Left lung (tissue), 10 donors: ENCODE measurements around the gene ASB5. TPM values are rescaled to one million over a fixed set of nuclear protein-coding genes. Genes with fewer than 3 reads are reported as not detected.

Source experiments
- ATAC-seq: fragments of 200-7000 bp; cut with Tn5 transposase; one replicate; pipeline ENCODE4 v1.9.1; 2020; ENCODE audit warnings: moderate library complexity
- DNase-seq, 4 donors: peaks; one replicate each; pipeline ENCODE4 v3.0.0-alpha.2; 2013 to 2020
- H3K27ac ChIP-seq, 2 donors: fragments of 200-600 bp; sonication (generic) in 1 of 2; one replicate each; pipeline versions ENCODE4 v1.5.0 to v1.8.0; 2020 to 2021
- H3K27me3 ChIP-seq, 2 donors: fragments of 200-600 bp; sonication (generic) in 1 of 2; one replicate each; pipeline versions ENCODE4 v1.5.0 to v1.8.0; 2020 to 2021
- H3K36me3 ChIP-seq, 2 donors: fragments of 200-600 bp; sonication (generic) in 1 of 2; one replicate each; pipeline versions ENCODE4 v1.5.0 to v1.8.0; 2020 to 2021
- H3K4me1 ChIP-seq, 2 donors: fragments of 200-600 bp; one replicate each; pipeline ENCODE4 v1.8.0; 2021
- H3K4me3 ChIP-seq, 2 donors: fragments of 200-600 bp; sonication (generic) in 1 of 2; one replicate each; pipeline versions ENCODE4 v1.5.0 to v1.8.0; 2020 to 2021; ENCODE audit warnings: mild to moderate bottlenecking in 1 of 2
- H3K9me3 ChIP-seq, 2 donors: fragments of 200-600 bp; sonication (generic) in 1 of 2; one replicate each; pipeline versions ENCODE4 v1.5.0 to v1.8.0; 2020 to 2021
- intact Hi-C, 2 donors: fragments of 100-400 bp; cut with DNase I; formaldehyde crosslinking; loops; one replicate each; pipeline versions ENCODE4 v1.11.2 to v1.14.2; 2022
- polyA plus RNA-seq, 6 donors: library from polyadenylated mRNA; unstranded; fragments of 120-200 nt; gene quantifications; one replicate each; pipeline ENCODE4 v1.2.1, GENCODE V29; 2013; ENCODE audit not compliant: insufficient read length in 6 of 6
- total RNA-seq, 2 donors: library from RNA; stranded (reverse); fragmentation: NEBNext Ultra II Directional; extraction: Animal tissue kit (Norgen Biotek cat#: 25700); gene quantifications; one replicate each; pipeline ENCODE4 v1.2.1, GENCODE V29; 2021
- TF ChIP-seq, protein P1 (sequence below), 2 donors: fragments of 200-600 bp; sonication (generic) in 1 of 2; IDR thresholded peaks; one replicate each; pipeline versions ENCODE4 v1.5.0 to v1.8.0; 2021; ENCODE audit warnings: antibody characterized with exemption in 2 of 2
- donor health status: DM: no; HTN: yes; CAD: no.
- donor health status: DM: no; HTN: no; CAD: no.

ASB5 gene
- total and polyA plus RNA-seq, 8 donors, result 0.18 to 0.28 (median 0.24) TPM; not detected in 3

DNA sequence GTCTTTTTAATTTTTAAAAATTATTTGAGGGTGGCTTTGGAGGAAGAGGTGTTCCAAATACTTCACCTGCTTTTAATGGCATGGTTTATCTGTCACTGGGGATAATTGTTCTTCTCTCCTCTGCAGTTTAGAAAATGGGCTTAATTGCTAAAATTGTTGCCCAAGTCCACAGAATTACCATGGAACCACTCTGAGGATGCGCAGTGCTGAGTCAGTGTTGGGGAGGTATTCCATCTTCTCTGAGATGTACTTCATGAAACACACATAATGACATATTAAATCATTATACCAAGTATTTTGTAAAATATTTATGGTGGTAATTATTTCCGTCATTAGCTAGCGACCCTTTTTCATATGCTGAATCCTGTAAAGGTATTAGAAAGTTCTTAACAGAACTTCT is 8.0 kb downstream of the ASB5 start:
- TF ChIP-seq, protein P1, sequence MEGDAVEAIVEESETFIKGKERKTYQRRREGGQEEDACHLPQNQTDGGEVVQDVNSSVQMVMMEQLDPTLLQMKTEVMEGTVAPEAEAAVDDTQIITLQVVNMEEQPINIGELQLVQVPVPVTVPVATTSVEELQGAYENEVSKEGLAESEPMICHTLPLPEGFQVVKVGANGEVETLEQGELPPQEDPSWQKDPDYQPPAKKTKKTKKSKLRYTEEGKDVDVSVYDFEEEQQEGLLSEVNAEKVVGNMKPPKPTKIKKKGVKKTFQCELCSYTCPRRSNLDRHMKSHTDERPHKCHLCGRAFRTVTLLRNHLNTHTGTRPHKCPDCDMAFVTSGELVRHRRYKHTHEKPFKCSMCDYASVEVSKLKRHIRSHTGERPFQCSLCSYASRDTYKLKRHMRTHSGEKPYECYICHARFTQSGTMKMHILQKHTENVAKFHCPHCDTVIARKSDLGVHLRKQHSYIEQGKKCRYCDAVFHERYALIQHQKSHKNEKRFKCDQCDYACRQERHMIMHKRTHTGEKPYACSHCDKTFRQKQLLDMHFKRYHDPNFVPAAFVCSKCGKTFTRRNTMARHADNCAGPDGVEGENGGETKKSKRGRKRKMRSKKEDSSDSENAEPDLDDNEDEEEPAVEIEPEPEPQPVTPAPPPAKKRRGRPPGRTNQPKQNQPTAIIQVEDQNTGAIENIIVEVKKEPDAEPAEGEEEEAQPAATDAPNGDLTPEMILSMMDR (IDR thresholded peaks at IDR 0.05), result no peak
- DNase-seq (no peak), ATAC-seq (no peak)
- Histone ChIP-seq H3K9me3 (no peaks in the 10 kb centered on the region), H3K4me3 (no peak overlapping the region), H3K36me3 (no peaks in the 10 kb centered on the region), H3K27me3 (no peaks in the 10 kb centered on the region), H3K27ac (no peak overlapping the region), H3K4me1 (no peaks in the 10 kb centered on the region)
- intact Hi-C loops, result no loop called here

DNA sequence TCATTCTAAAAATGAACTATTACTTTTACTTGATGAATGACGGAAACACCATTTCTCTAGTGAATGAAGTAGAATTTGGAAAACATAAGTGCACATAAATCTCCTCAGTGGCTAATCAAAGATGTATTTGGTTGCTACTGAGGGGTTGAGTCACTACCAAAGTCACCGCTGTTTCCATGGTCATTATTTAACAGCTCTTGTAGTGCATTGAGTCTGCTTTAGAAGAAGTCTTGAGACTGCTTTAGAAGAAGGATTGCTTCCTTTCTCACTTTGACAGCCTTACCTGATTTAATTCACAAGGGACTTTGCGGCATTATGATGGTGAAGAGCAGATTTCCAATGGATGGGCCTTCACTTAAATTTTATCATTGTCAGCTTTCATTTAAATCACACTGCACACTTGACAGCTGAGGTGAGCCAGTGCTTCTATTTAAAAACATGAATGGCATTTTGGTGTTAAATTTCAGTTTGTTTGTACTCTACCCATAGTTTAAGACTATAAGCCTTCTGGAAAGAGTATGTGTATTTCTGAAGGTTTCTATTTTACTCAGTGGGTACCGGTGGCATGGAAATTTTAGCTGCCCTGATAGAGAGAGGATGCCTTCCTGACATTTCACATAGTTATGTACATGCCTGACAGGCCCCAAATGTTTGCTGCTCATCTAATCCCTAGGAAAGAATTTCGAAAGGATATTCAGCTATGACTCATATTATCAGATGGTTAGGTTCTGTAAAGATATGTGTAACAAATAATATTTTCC is 9.5 kb downstream of the ASB5 start:
- Histone ChIP-seq H3K9me3 (no peaks in the 10 kb centered on the region), H3K4me3 (no peak overlapping the region), H3K27ac (no peak overlapping the region), H3K4me1 (no peaks in the 10 kb centered on the region), H3K27me3 (no peaks in the 10 kb centered on the region), H3K36me3 (no peaks in the 10 kb centered on the region)
- TF ChIP-seq, protein P1 (IDR thresholded peaks at IDR 0.05), result no peak
- intact Hi-C loops, result no loop called here
- ATAC-seq (no peak), DNase-seq (no peak)

DNA sequence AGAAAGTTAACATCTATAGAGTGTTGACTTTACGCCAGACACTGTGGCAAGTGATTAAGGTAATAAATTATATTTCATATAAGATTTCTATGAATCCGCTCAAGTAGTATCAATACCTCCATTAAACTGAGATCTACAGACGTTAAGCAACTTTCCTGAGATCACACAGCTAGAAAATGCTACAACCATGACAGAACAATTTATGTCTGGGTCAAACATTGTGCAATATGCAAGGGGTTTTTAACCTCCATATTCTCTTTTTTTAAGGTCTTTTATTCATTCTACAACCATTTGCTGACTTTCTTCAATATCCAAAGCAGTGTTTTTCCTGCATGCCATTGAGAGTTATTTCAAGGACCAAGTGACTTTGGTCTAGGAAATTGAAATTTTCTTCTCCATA is 10.9 kb downstream of the ASB5 start:
- Histone ChIP-seq H3K36me3 (no peaks in the 10 kb centered on the region), H3K27ac (no peak overlapping the region), H3K27me3 (no peaks in the 10 kb centered on the region), H3K9me3 (no peaks in the 10 kb centered on the region), H3K4me1 (no peaks in the 10 kb centered on the region), H3K4me3 (no peak overlapping the region)
- ATAC-seq (no peak), DNase-seq (no peak)
- intact Hi-C loops, result no loop called here
- TF ChIP-seq, protein P1 (IDR thresholded peaks at IDR 0.05), result no peak

DNA sequence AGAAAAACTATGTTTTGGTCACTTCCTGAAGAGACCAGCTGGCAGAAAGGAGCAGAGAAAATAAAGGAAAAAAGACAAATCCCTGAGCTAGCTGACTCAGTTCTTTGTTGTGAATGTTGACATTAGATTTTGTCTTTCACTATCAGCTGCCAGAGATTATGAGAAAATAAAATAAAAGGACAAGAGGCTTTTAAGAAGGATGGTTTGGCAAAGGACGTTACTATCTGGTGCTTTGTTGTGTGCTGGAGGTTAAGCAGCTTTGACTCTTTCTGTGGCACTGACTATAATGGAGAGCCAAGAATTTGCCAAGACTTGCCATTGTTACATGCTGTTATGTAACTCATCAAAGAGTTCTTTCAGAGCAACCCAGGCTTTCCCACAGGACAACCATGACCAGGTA is 12.1 kb downstream of the ASB5 start:
- intact Hi-C loops, result no loop called here
- Histone ChIP-seq H3K36me3 (no peaks in the 10 kb centered on the region), H3K4me1 (no peaks in the 10 kb centered on the region), H3K27me3 (no peaks in the 10 kb centered on the region), H3K9me3 (no peaks in the 10 kb centered on the region), H3K27ac (no peak overlapping the region), H3K4me3 (no peak overlapping the region)
- ATAC-seq (no peak), DNase-seq (no peak)
- TF ChIP-seq, protein P1 (IDR thresholded peaks at IDR 0.05), result no peak

DNA sequence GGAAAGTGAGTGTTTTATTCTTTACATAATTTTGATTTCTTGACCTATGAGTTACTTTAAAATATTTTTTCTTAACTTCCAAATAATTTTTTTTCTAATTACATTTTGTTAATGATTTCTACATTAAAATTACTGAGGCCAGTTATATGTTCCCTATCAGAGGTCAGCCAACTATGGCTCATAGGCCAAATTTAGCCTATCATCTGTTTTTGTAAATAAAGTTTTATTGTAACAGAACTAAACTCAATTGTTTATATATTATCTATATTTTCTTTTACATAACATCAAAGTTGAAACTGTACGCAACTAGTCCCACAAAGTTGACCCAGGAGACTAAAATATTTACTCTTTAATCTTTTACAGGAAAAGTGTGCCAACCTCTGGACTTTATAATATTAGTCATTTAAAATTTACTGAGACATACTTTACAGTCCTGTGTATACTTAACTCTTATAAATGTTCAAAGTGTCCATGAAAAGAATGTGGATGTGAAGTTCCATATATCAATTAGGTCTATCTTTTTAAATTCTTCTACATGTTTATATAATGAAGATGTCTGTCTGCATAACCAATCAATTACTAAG is 26.2 kb downstream of the ASB5 start:
- Histone ChIP-seq H3K4me1 (no peaks in the 10 kb centered on the region), H3K36me3 (no peaks in the 10 kb centered on the region), H3K4me3 (no peak overlapping the region), H3K27me3 (no peaks in the 10 kb centered on the region), H3K9me3 (no peaks in the 10 kb centered on the region), H3K27ac (no peak overlapping the region)
- TF ChIP-seq, protein P1 (IDR thresholded peaks at IDR 0.05), result no peak
- intact Hi-C loops, result no loop called here
- ATAC-seq (no peak), DNase-seq (no peak)
